PC-3 (cell line): ENCODE data around the gene AUH. TPM values are rescaled to one million over a fixed set of nuclear protein-coding genes. Genes with fewer than 3 reads are reported as not detected.

Experiments used
- ATAC-seq: fragments of 200-7000 bp; cut with Tn5 transposase; 2 replicates; pipeline ENCODE4 v1.9.1; 2020; ENCODE audit warnings: mild to moderate bottlenecking, moderate library complexity
- BruUV-seq: library from RNA; stranded (reverse); fragments of 400-500 nt; replicated peaks from 2 replicates; lab custom pipeline; 2021; lab: Mats Ljungman, UMichigan
- CTCF ChIA-PET: fragments of 300-600 bp; sonication (Branson Sonifier 250); formaldehyde crosslinking; loops from one replicate; lab custom pipeline; 2022; ENCODE audit warnings: antibody characterized with exemption; lab: Charles Lee
- POLR2A ChIA-PET: fragments of 300-600 bp; sonication (Branson Sonifier 250); formaldehyde crosslinking; loops from one replicate; lab custom pipeline; 2022; ENCODE audit warnings: antibody characterized with exemption; ENCODE audit not compliant: unreplicated experiment; lab: Charles Lee
- DNase-seq: peaks from one replicate; pipeline ENCODE4 v3.0.0-alpha.2; 2015
- H2AFZ ChIP-seq: fragments of 300-600 bp; sonication (generic); 2 replicates; pipeline ENCODE4 v1.6.0; 2016; ENCODE audit warnings: antibody characterized with exemption, low read length
- H3F3A ChIP-seq: fragments of 300-600 bp; sonication (generic); one replicate; pipeline ENCODE4 v1.6.0; 2017; ENCODE audit warnings: antibody characterized with exemption, low read length, control low read depth, mild to moderate bottlenecking; ENCODE audit not compliant: unreplicated experiment
- H3K27ac ChIP-seq: fragments of 300-600 bp; sonication (generic); 2 replicates; pipeline ENCODE4 v1.5.1; 2016; ENCODE audit warnings: mild to moderate bottlenecking, low read length
- H3K27me3 ChIP-seq: fragments of 300-600 bp; sonication (generic); 2 replicates; pipeline ENCODE4 v1.6.1; 2016; ENCODE audit warnings: low read length, mixed read lengths
- H3K36me3 ChIP-seq: fragments of 300-600 bp; sonication (generic); 2 replicates; pipeline ENCODE4 v1.6.1; 2016; ENCODE audit warnings: low read depth, mixed run types, low read length, mixed read lengths
- H3K4me1 ChIP-seq: fragments of 300-600 bp; sonication (generic); 2 replicates; pipeline ENCODE4 v1.5.1; 2016; ENCODE audit warnings: low read length; ENCODE audit not compliant: insufficient read depth
- H3K4me2 ChIP-seq: fragments of 300-600 bp; sonication (generic); 2 replicates; pipeline ENCODE4 v1.6.0; 2016; ENCODE audit warnings: low read length
- H3K4me3 ChIP-seq: fragments of 300-600 bp; sonication (generic); 2 replicates; pipeline ENCODE4 v1.5.1; 2016; ENCODE audit warnings: mild to moderate bottlenecking, low read length, mixed read lengths
- H3K79me2 ChIP-seq: fragments of 300-600 bp; sonication (generic); 2 replicates; pipeline ENCODE4 v1.6.1; 2017; ENCODE audit warnings: low read length, mixed read lengths
- H3K9ac ChIP-seq: fragments of 300-600 bp; sonication (generic); 2 replicates; pipeline ENCODE4 v1.6.0; 2016; ENCODE audit warnings: mild to moderate bottlenecking, low read length
- H3K9me2 ChIP-seq: fragments of 300-600 bp; sonication (generic); replicated peaks from 2 replicates; pipeline ENCODE4 v1.6.1; 2016; ENCODE audit warnings: mixed run types, low read length, mixed read lengths
- H3K9me3 ChIP-seq: fragments of 300-600 bp; sonication (generic); 2 replicates; pipeline ENCODE4 v1.6.1; 2016; ENCODE audit warnings: low read length, mixed read lengths
- H4K20me1 ChIP-seq: fragments of 300-600 bp; sonication (generic); 2 replicates; pipeline ENCODE4 v1.6.1; 2016; ENCODE audit warnings: low read length, mixed read lengths
- CTCF ChIP-seq: fragments of 300-600 bp; sonication (generic); conservative IDR thresholded peaks from 2 replicates; pipeline ENCODE4 v1.5.1; 2017; ENCODE audit warnings: antibody characterized with exemption, low read depth, mild to moderate bottlenecking, low read length
- EZH2 ChIP-seq: fragments of 300-600 bp; sonication (generic); IDR thresholded peaks from one replicate; pipeline ENCODE4 v1.6.1; 2017; ENCODE audit warnings: antibody characterized with exemption, mild to moderate bottlenecking, low read length; ENCODE audit not compliant: unreplicated experiment
- EZH2phosphoT487 ChIP-seq: fragments of 300-600 bp; sonication (generic); IDR thresholded peaks from 2 replicates; pipeline ENCODE4 v1.6.1; 2018; ENCODE audit warnings: mild to moderate bottlenecking, antibody characterized with exemption, low read length, borderline replicate concordance
- intact Hi-C: fragments of 100-400 bp; cut with micrococcal nuclease; formaldehyde crosslinking; loops from 2 replicates; pipeline ENCODE4 v1.9.0; 2023
- total RNA-seq: library from RNA; depleted of rRNA; stranded (reverse); fragments of >200 nt; gene quantifications from 2 replicates; pipeline ENCODE4 v1.2.3, GENCODE V29; 2014

The AUH gene
- total RNA-seq, 1 experiment from 2014 or later: 30.4 TPM

DNA sequence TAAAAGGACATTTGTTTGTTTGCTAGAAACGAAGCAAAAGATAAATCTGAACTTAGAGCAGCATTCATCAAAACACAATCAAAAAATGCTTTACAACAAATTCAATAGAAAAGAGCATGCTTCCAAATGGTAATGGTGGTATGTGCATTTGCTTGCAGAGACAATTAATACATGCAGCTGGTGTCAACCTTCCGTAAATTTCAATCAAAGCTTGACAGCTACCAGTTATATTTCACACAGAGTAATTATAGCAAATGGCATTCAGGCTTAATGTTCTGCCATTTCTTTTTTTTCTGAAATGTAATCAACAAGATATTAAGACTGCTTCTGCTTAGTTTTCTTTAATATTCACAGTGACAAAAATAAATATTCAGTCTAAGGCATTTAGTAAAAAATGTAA is 90.6 kb downstream of the AUH start:
- intact Hi-C loops: no loop called here
- no peaks in the 10 kb centered on the region for H3F3A ChIP-seq
- ChIA-PET CTCF (no interaction called here), POLR2A (no interaction called here)
- no peak overlapping the region for H3K4me2 ChIP-seq
- H3K79me2 ChIP-seq: no peaks in the 10 kb centered on the region
- DNase-seq: no peak
- H2AFZ ChIP-seq: no peak overlapping the region
- H3K4me3 ChIP-seq: no peak overlapping the region
- no peaks in the 10 kb centered on the region for H3K36me3 ChIP-seq
- no peaks in the 10 kb centered on the region for H4K20me1 ChIP-seq
- no peaks in the 10 kb centered on the region for H3K9me2 ChIP-seq
- no peak overlapping the region for H3K9ac ChIP-seq
- no TSS peak for BruUV-seq
- TF ChIP-seq EZH2 (no peak), EZH2phosphoT487 (no peak), CTCF (no peak)
- no peaks in the 10 kb centered on the region for H3K9me3 ChIP-seq
- no peak for ATAC-seq
- H3K27ac ChIP-seq: no peak overlapping the region
- peaks cover 4% of the 10 kb centered on the region; the same call in 1 of the 2 replicates for H3K4me1 ChIP-seq
- H3K27me3 ChIP-seq: no peaks in the 10 kb centered on the region

DNA sequence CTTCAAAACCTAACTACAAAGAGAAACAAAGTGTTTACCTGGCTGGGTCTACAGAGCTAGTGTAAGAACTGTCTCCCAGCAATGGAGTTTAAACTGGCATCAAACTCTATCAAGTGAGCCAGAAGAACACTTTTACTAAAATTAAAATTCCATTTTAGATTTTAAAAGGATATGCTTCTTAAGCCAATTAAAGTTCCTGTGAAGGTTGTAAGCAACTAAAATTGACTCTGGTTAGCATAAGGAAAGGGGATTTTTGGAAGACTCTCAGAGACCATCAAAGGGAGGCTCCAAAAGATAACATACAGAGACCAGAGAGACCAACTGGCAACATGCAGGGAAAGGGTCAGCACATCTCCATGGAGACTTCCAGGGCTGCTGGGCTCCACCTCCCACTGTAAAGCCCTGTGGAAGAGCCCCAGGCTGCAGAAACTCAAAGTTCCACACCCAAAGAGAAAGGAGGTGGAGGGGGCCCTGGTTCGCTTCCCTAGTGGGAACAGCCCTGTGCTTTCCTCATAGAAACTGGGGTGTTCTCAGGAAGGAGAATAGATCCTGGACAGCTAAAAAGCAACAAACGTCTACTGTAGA is 91.7 kb downstream of the AUH start:
- no peaks in the 10 kb centered on the region for H3K27me3 ChIP-seq
- H3K9me3 ChIP-seq: no peaks in the 10 kb centered on the region
- POLR2A ChIA-PET: no interaction called here
- H2AFZ ChIP-seq: no peak overlapping the region
- H3K4me3 ChIP-seq: no peak overlapping the region
- no peaks in the 10 kb centered on the region for H3K36me3 ChIP-seq
- no peak for TF ChIP-seq CTCF
- no peak for TF ChIP-seq EZH2phosphoT487
- no peak for TF ChIP-seq EZH2
- H3K4me2 ChIP-seq: no peak overlapping the region
- H3K9ac ChIP-seq: no peak overlapping the region
- no peak overlapping the region for H3K27ac ChIP-seq
- H3K9me2 ChIP-seq: no peaks in the 10 kb centered on the region
- H4K20me1 ChIP-seq: no peaks in the 10 kb centered on the region
- no peaks in the 10 kb centered on the region for H3K79me2 ChIP-seq
- DNase-seq: no peak
- H3F3A ChIP-seq: no peaks in the 10 kb centered on the region
- BruUV-seq: no TSS peak
- peaks cover 4% of the 10 kb centered on the region; the same call in 1 of the 2 replicates for H3K4me1 ChIP-seq
- intact Hi-C loops: no loop called here
- no peak for ATAC-seq
- CTCF ChIA-PET: no interaction called here

DNA sequence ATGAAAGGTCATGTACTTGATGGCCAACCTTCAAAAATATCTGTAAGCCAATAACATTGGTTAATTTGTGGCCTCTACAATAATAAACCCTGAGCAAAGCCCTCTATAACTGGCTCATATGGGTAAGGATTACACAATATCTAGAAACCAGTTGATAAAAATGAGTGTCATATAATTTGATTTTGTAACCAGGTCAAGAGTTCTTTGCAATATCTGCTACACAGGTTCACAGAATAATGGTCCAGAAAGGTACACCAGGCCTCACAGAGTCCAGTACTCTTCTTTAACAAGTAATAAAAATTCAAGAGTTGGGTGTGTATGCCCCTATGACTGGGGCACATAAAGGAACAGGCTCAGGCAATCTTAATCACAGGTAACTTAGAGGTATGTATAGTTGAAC is 95.3 kb downstream of the AUH start:
- H3K9me3 ChIP-seq: no peaks in the 10 kb centered on the region
- H3K4me2 ChIP-seq: no peak overlapping the region
- H4K20me1 ChIP-seq: no peaks in the 10 kb centered on the region
- ChIA-PET CTCF (no interaction called here), POLR2A (no interaction called here)
- BruUV-seq: no TSS peak
- no peaks in the 10 kb centered on the region for H3K36me3 ChIP-seq
- H3F3A ChIP-seq: no peaks in the 10 kb centered on the region
- ATAC-seq: no peak
- no peaks in the 10 kb centered on the region for H3K27me3 ChIP-seq
- intact Hi-C loops: no loop called here
- H2AFZ ChIP-seq: no peak overlapping the region
- no peak for DNase-seq
- H3K4me1 ChIP-seq: no peaks in the 10 kb centered on the region
- H3K27ac ChIP-seq: no peak overlapping the region
- no peaks in the 10 kb centered on the region for H3K79me2 ChIP-seq
- no peaks in the 10 kb centered on the region for H3K9me2 ChIP-seq
- H3K9ac ChIP-seq: no peak overlapping the region
- no peak overlapping the region for H3K4me3 ChIP-seq
- no peak for TF ChIP-seq EZH2phosphoT487
- TF ChIP-seq EZH2: no peak
- TF ChIP-seq CTCF: no peak
